ENCODE measurements around the gene EBP. TPM values are rescaled to one million over a fixed set of nuclear protein-coding genes. Genes with fewer than 3 reads are reported as not detected.

Gene EBP
- total RNA-seq, 1 experiment from 2014 or later, result 141 TPM

DNA sequence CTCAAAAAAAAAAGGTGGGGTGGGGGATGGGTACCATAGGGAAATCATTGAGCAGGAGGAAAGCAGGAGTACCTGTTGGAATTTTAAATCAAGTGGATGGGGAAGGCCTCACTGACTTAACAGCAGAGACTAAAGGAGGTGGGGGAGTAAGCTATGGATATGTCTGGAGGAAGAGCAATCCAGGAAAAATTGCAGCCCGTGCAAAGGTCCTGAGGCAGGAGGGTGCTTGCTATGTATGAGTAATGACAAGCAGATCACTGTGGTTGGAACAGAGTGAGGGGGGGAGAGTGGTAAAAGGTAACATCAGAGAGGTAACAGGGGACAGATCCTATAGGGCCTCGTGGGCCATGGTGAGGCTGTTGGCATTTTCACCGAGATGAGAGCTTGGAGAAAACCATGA is 41.5 kb upstream of the EBP start:
- H3K9me3 Mint-ChIP-seq (ENCODE audit: unreplicated experiment), result no peaks in the 10 kb centered on the region
- TF ChIP-seq, protein P1, sequence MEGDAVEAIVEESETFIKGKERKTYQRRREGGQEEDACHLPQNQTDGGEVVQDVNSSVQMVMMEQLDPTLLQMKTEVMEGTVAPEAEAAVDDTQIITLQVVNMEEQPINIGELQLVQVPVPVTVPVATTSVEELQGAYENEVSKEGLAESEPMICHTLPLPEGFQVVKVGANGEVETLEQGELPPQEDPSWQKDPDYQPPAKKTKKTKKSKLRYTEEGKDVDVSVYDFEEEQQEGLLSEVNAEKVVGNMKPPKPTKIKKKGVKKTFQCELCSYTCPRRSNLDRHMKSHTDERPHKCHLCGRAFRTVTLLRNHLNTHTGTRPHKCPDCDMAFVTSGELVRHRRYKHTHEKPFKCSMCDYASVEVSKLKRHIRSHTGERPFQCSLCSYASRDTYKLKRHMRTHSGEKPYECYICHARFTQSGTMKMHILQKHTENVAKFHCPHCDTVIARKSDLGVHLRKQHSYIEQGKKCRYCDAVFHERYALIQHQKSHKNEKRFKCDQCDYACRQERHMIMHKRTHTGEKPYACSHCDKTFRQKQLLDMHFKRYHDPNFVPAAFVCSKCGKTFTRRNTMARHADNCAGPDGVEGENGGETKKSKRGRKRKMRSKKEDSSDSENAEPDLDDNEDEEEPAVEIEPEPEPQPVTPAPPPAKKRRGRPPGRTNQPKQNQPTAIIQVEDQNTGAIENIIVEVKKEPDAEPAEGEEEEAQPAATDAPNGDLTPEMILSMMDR (IDR thresholded peaks at IDR 0.05; ENCODE audit: insufficient read depth in 1 of 2, low read depth in 1 of 2, low read length in 1 of 2, severe bottlenecking in 1 of 2, unreplicated experiment in 1 of 2), result no peak
- no peaks in the 10 kb centered on the region for H3K27me3 ChIP-seq (replicated peaks; ENCODE audit: control insufficient read depth, insufficient read depth, low read length)
- no peak overlapping the region for H3K4me3 ChIP-seq (ENCODE audit: low read depth, low read length)
- peaks cover 19% of the 10 kb centered on the region for H3K36me3 Mint-ChIP-seq (ENCODE audit: insufficient read depth, unreplicated experiment)
- no peak overlapping the region for H3K4me3 Mint-ChIP-seq (ENCODE audit: unreplicated experiment)
- DNase-seq, result no peak
- ChIA-PET CTCF (no interaction called here), POLR2A (no interaction called here)
- no peaks in the 10 kb centered on the region for H3K27me3 Mint-ChIP-seq (ENCODE audit: insufficient read depth, unreplicated experiment)
- H3K27ac Mint-ChIP-seq (ENCODE audit: unreplicated experiment), result no peak overlapping the region
- H3K4me1 ChIP-seq, result no peaks in the 10 kb centered on the region
- no peaks in the 10 kb centered on the region for H3K9me3 ChIP-seq
- no peaks in the 10 kb centered on the region for H3K36me3 ChIP-seq (ENCODE audit: control insufficient read depth, insufficient read depth, low read length)
- H3K4me1 Mint-ChIP-seq (ENCODE audit: low read depth, unreplicated experiment), result peaks cover 15% of the 10 kb centered on the region
- intact Hi-C loops (cut with micrococcal nuclease; ENCODE audit: unreplicated experiment), result no loop called here
- no TSS peak for BruUV-seq (replicated peaks)

DNA sequence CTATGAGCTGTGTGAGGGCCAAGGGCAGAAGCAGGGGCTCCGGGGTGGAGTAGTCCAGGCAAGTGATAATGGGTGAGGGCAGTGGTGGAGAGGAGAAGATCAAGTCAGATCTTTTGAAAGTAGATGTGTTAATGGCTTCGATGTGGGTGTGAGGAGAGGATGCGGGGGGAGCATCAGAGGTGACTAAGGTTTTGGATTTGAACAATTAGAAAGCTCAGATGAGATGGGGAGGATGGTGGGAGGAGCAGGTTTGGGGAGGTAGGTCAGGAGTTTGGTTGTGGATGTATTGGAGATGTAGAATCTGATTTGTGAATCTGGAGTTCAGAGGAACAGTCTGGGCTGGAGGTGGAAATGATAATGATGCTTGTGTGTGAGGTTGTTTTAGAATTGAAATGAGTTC is 41.0 kb upstream of the EBP start:
- peaks cover 19% of the 10 kb centered on the region for H3K36me3 Mint-ChIP-seq (ENCODE audit: insufficient read depth, unreplicated experiment)
- H3K36me3 ChIP-seq (ENCODE audit: control insufficient read depth, insufficient read depth, low read length), result no peaks in the 10 kb centered on the region
- no peaks in the 10 kb centered on the region for H3K9me3 ChIP-seq
- peaks cover 15% of the 10 kb centered on the region for H3K4me1 Mint-ChIP-seq (ENCODE audit: low read depth, unreplicated experiment)
- H3K9me3 Mint-ChIP-seq (ENCODE audit: unreplicated experiment), result no peaks in the 10 kb centered on the region
- DNase-seq, result no peak
- H3K27ac Mint-ChIP-seq (ENCODE audit: unreplicated experiment), result no peak overlapping the region
- no peaks in the 10 kb centered on the region for H3K27me3 Mint-ChIP-seq (ENCODE audit: insufficient read depth, unreplicated experiment)
- TF ChIP-seq, protein P1 (IDR thresholded peaks at IDR 0.05; ENCODE audit: insufficient read depth in 1 of 2, low read depth in 1 of 2, low read length in 1 of 2, severe bottlenecking in 1 of 2, unreplicated experiment in 1 of 2), result no peak
- no peak overlapping the region for H3K4me3 Mint-ChIP-seq (ENCODE audit: unreplicated experiment)
- intact Hi-C loops (cut with micrococcal nuclease; ENCODE audit: unreplicated experiment), result no loop called here
- H3K4me1 ChIP-seq, result no peaks in the 10 kb centered on the region
- no peak overlapping the region for H3K4me3 ChIP-seq (ENCODE audit: low read depth, low read length)
- no TSS peak for BruUV-seq (replicated peaks)
- ChIA-PET POLR2A (no interaction called here), CTCF (no interaction called here)
- H3K27me3 ChIP-seq (replicated peaks; ENCODE audit: control insufficient read depth, insufficient read depth, low read length), result no peaks in the 10 kb centered on the region

DNA sequence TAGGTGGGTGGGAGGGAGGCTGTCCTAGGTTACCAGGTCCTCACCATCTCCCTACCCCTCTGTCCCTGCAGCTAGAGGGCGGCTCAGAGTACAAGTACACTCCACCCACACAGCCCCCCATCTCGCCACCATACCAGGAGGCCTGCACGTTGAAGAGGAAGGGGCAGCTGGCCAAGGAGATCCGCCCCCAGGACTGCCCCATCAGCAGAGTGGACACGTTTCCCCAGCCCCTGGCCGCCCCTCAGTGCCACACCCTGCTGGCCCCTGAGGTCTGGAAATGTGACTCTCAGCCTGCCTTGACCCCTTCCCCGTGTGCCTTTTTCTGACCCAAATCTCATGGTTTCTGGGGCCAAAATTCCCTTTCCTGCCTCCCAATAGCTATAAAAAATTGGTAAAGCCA is 39.1 kb upstream of the EBP start:
- TF ChIP-seq, protein P1 (IDR thresholded peaks at IDR 0.05; ENCODE audit: insufficient read depth in 1 of 2, low read depth in 1 of 2, low read length in 1 of 2, severe bottlenecking in 1 of 2, unreplicated experiment in 1 of 2), result no peak
- no peaks in the 10 kb centered on the region for H3K9me3 Mint-ChIP-seq (ENCODE audit: unreplicated experiment)
- H3K36me3 Mint-ChIP-seq (ENCODE audit: insufficient read depth, unreplicated experiment), result peaks cover 15% of the 10 kb centered on the region
- CTCF ChIA-PET, result no interaction called here
- intact Hi-C loops (cut with micrococcal nuclease; ENCODE audit: unreplicated experiment), result no loop called here
- BruUV-seq (replicated peaks), result no TSS peak
- H3K36me3 ChIP-seq (ENCODE audit: control insufficient read depth, insufficient read depth, low read length), result no peaks in the 10 kb centered on the region
- H3K4me3 Mint-ChIP-seq (ENCODE audit: unreplicated experiment), result no peak overlapping the region
- no peak overlapping the region for H3K4me3 ChIP-seq (ENCODE audit: low read depth, low read length)
- DNase-seq, result no peak
- no peaks in the 10 kb centered on the region for H3K27me3 Mint-ChIP-seq (ENCODE audit: insufficient read depth, unreplicated experiment)
- POLR2A ChIA-PET, result no interaction called here
- no peaks in the 10 kb centered on the region for H3K4me1 ChIP-seq
- peaks cover 3% of the 10 kb centered on the region for H3K4me1 Mint-ChIP-seq (ENCODE audit: low read depth, unreplicated experiment)
- no peaks in the 10 kb centered on the region for H3K27me3 ChIP-seq (replicated peaks; ENCODE audit: control insufficient read depth, insufficient read depth, low read length)
- no peak overlapping the region for H3K27ac Mint-ChIP-seq (ENCODE audit: unreplicated experiment)
- no peaks in the 10 kb centered on the region for H3K9me3 ChIP-seq

All from Caco-2 (cell line).